K562 (cell line): ENCODE measurements around the gene CUX1.

Source experiments
- ASH1L ChIP-seq: fragments of 450-650 bp; IDR thresholded peaks from 2 replicates; pipeline ENCODE4 v1.6.1; 2018; ENCODE audit warnings: borderline replicate concordance, mild to moderate bottlenecking, low read depth; ENCODE audit not compliant: partially characterized antibody
- CHD1 ChIP-seq: fragments of 200-600 bp; sonication (generic); IDR thresholded peaks from one replicate; pipeline ENCODE4 v1.6.1; 2012; ENCODE audit warnings: mild to moderate bottlenecking, moderate library complexity, low read length, inconsistent platforms
- CREB1 ChIP-seq, 2 experiments: sonication (generic) in 1 of 2; formaldehyde crosslinking in 1 of 2; IDR thresholded peaks; 2 replicates each; pipeline versions ENCODE4 v1.6.1 to v1.8.0; 2012 to 2022; ENCODE audit warnings: inconsistent platforms in 1 of 2, mild to moderate bottlenecking in 1 of 2, missing genetic modification reagents in 1 of 2, moderate library complexity in 1 of 2
- CREM ChIP-seq: IDR thresholded peaks from 2 replicates; pipeline ENCODE4 v1.6.1; 2014; ENCODE audit warnings: antibody characterized with exemption, low read depth
- GABPA ChIP-seq: fragments of 200-800 bp; sonication (Bioruptor generic); conservative IDR thresholded peaks from 2 replicates; pipeline ENCODE4 v1.6.1; 2016; ENCODE audit warnings: low read depth, missing genetic modification characterization, missing compliant biosample characterization
- KLF13 ChIP-seq: fragments of 450-650 bp; IDR thresholded peaks from 2 replicates; pipeline ENCODE4 v1.6.1; 2016; ENCODE audit warnings: missing genetic modification characterization, low read depth, mild to moderate bottlenecking, missing compliant biosample characterization, moderate library complexity, borderline replicate concordance
- NRF1 ChIP-seq, 2 experiments: fragments of 450-650 bp; IDR thresholded peaks in 1 of 2; conservative IDR thresholded peaks in 1 of 2; 2 replicates each; pipeline ENCODE4 v1.6.1; 2014; ENCODE audit warnings: mild to moderate bottlenecking in 2 of 2
- SIN3A ChIP-seq, 2 experiments: fragments of 150-350 bp in 1 of 2; IDR thresholded peaks; 2 replicates each; pipeline ENCODE4 v1.6.1; 2011 to 2016; ENCODE audit warnings: borderline replicate concordance in 2 of 2, low read depth in 2 of 2, low read length in 2 of 2, mild to moderate bottlenecking in 2 of 2, moderate library complexity in 2 of 2; ENCODE audit not compliant: control insufficient read depth in 1 of 2
- SIX5 ChIP-seq, 2 experiments: IDR thresholded peaks; 2 replicates each; pipeline ENCODE4 v1.6.1; 2011; ENCODE audit warnings: low read length in 2 of 2, borderline replicate concordance in 1 of 2, low read depth in 1 of 2, mild to moderate bottlenecking in 1 of 2, moderate library complexity in 1 of 2; ENCODE audit not compliant: insufficient read depth in 1 of 2
- TAF1 ChIP-seq: IDR thresholded peaks from 2 replicates; pipeline ENCODE4 v1.6.1; 2011; ENCODE audit warnings: mild to moderate bottlenecking, low read length, moderate library complexity; ENCODE audit not compliant: insufficient read depth, control insufficient read depth, severe bottlenecking; ENCODE audit errors: extremely low read depth
- YY1 ChIP-seq, 3 experiments: IDR thresholded peaks; 2 replicates each; pipeline ENCODE4 v1.6.1; 2011; ENCODE audit warnings: low read length in 2 of 3, mild to moderate bottlenecking in 2 of 3, moderate library complexity in 2 of 3, borderline replicate concordance in 1 of 3, control low read depth in 1 of 3, low read depth in 1 of 3; ENCODE audit not compliant: insufficient read depth in 3 of 3, insufficient replicate concordance in 2 of 3, control insufficient read depth in 1 of 3, insufficient read length in 1 of 3; ENCODE audit errors: extremely low read depth in 1 of 3
- ZNF232 ChIP-seq: sonication (generic); formaldehyde crosslinking; IDR thresholded peaks from 2 replicates; pipeline ENCODE4 v1.8.0; 2022; ENCODE audit warnings: mild to moderate bottlenecking, missing genetic modification reagents
- ZNF830 ChIP-seq: fragments of 250-450 bp; sonication (Bioruptor Pico); IDR thresholded peaks from 2 replicates; pipeline ENCODE4 v1.5.0; 2021; ENCODE audit warnings: mild to moderate bottlenecking
- TF ChIP-seq, protein P1 (sequence below), 3 experiments: IDR thresholded peaks in 2 of 3; conservative IDR thresholded peaks in 1 of 3; 2 replicates each; pipeline ENCODE4 v1.5.1; 2011 to 2012; ENCODE audit warnings: low read length in 3 of 3, mild to moderate bottlenecking in 3 of 3, control low read depth in 2 of 3, improper control_type of control experiment in 1 of 3, inconsistent platforms in 1 of 3, low read depth in 1 of 3, mixed read lengths in 1 of 3, moderate library complexity in 1 of 3; ENCODE audit not compliant: insufficient read depth in 2 of 3

DNA sequence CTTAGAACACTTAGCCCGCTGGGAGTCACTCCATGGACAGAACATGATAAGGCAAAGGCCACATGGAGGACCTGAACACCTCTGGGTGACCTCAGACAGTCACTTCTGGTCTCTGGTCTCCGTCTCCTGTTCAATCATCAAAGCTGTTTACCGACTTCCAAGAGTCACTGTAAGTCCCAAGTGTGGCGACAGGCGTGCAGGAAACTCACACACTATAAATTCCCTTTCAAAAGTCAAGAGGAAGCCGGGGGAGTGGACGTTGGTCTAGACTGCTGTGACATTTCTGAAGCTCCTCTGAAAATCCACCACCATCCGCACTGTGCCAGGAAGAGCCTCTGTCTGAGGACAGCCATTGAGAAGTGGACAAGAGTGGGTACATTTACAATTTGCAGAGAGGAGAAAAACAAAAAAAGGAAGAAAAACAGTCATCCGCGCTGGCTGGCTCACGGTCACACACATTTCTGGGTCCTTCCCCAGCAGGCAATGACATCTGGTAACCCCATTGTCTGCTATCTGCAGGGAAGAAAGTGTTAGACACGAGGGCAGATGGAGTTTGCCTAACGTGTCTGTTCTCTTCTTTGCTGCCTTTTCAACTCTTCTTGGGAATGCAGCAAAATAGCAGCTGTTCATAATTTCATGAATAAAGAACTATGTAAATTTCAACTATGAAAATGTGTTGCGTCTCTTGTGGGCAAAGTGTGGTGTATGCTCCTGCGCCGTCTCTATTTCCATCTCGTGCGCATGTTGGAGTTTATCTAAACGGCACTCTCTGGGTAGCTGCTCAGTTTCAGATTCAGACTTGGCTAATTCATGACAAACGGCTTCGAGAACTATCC, 32.9 kb upstream of the CUX1 start:
- TF ChIP-seq KLF13 (tag) (no peak), SIN3A (IDR thresholded peaks at IDR 0.05; ENCODE audit: borderline replicate concordance in 2 of 2, control insufficient read depth in 1 of 2, low read depth in 2 of 2, low read length in 2 of 2) (no peak), SIX5 (IDR thresholded peaks at IDR 0.05; ENCODE audit: borderline replicate concordance in 1 of 2, insufficient read depth in 1 of 2, low read depth in 1 of 2, low read length in 2 of 2) (no peak), CHD1 (no peak), CREB1 (IDR thresholded peaks at IDR 0.05) (no peak), CREB1 (CRISPR knock-in tag; IDR thresholded peaks at IDR 0.05) (no peak), ASH1L (no peak), NRF1 (conservative IDR thresholded peaks at IDR 0.05 in 1 of 2, IDR thresholded peaks at IDR 0.05 in 1 of 2) (peak; percentile 40 to 58), ZNF232 (CRISPR knock-in tag) (no peak), GABPA (no peak), CREM (no peak), ZNF830 (CRISPR knock-in tag) (no peak), YY1 (IDR thresholded peaks at IDR 0.05; ENCODE audit: borderline replicate concordance in 1 of 3, control insufficient read depth in 1 of 3, extremely low read depth in 1 of 3, insufficient read depth in 3 of 3, insufficient read length in 1 of 3, insufficient replicate concordance in 2 of 3, low read depth in 1 of 3, low read length in 2 of 3) (no peak), TAF1 (no peak)
- TF ChIP-seq, protein P1, sequence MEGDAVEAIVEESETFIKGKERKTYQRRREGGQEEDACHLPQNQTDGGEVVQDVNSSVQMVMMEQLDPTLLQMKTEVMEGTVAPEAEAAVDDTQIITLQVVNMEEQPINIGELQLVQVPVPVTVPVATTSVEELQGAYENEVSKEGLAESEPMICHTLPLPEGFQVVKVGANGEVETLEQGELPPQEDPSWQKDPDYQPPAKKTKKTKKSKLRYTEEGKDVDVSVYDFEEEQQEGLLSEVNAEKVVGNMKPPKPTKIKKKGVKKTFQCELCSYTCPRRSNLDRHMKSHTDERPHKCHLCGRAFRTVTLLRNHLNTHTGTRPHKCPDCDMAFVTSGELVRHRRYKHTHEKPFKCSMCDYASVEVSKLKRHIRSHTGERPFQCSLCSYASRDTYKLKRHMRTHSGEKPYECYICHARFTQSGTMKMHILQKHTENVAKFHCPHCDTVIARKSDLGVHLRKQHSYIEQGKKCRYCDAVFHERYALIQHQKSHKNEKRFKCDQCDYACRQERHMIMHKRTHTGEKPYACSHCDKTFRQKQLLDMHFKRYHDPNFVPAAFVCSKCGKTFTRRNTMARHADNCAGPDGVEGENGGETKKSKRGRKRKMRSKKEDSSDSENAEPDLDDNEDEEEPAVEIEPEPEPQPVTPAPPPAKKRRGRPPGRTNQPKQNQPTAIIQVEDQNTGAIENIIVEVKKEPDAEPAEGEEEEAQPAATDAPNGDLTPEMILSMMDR (IDR thresholded peaks at IDR 0.05 in 2 of 3, conservative IDR thresholded peaks at IDR 0.05 in 1 of 3; ENCODE audit: insufficient read depth in 2 of 3, low read depth in 1 of 3, low read length in 3 of 3), result 0 out of 6 replicates have a peak, but pooled peaks of 1 of the 3 experiments have one; percentile 0
